ENCODE data around the gene HIBADH. TPM values are rescaled to one million over a fixed set of nuclear protein-coding genes. Genes with fewer than 3 reads are reported as not detected.
A peak's percentile ranks its signal among the peaks of the same experiment; 100 is the strongest.
"Not testable (repeated sequence)": the region's sequence is repeated elsewhere in the genome, so short reads cannot be mapped to it uniquely, and the experiment has no call there.

HIBADH gene
- total RNA-seq, 1 experiment from 2014 or later, result 102 TPM

- no peak for DNase-seq (ENCODE audit: low read depth)
Measured at GRCh38 chr7:27602766-27603165, 59.9 kb downstream of the HIBADH start.

- DNase-seq (ENCODE audit: low read depth), result no peak
Measured at GRCh38 chr7:27601217-27601616, 61.5 kb downstream of the HIBADH start.

- DNase-seq (ENCODE audit: low read depth), result no peak
Measured at GRCh38 chr7:27600247-27600646, 62.4 kb downstream of the HIBADH start.

- no peak for DNase-seq (ENCODE audit: low read depth)
Measured at GRCh38 chr7:27595009-27595408, 67.7 kb downstream of the HIBADH start.

GRCh38 chr7:27593226-27593625 is 69.5 kb downstream of the HIBADH start:
- DNase-seq (ENCODE audit: low read depth), result no peak

- no peak for DNase-seq (ENCODE audit: low read depth)
Measured at GRCh38 chr7:27590416-27590815, 72.3 kb downstream of the HIBADH start.

- no peak for DNase-seq (ENCODE audit: low read depth)
Measured at GRCh38 chr7:27587429-27587828, 75.3 kb downstream of the HIBADH start.

- no peak for DNase-seq (ENCODE audit: low read depth)
Measured at GRCh38 chr7:27586825-27587224, 75.9 kb downstream of the HIBADH start.

GRCh38 chr7:27585781-27586447 is 76.8 kb downstream of the HIBADH start:
- DNase-seq (ENCODE audit: low read depth), result no peak

- no peak for DNase-seq (ENCODE audit: low read depth)
Measured at GRCh38 chr7:27581906-27582305, 80.8 kb downstream of the HIBADH start.

- no peak for DNase-seq (ENCODE audit: low read depth)
Measured at GRCh38 chr7:27581119-27581518, 81.6 kb downstream of the HIBADH start.

GRCh38 chr7:27579565-27579964 is 83.1 kb downstream of the HIBADH start:
- peak; percentile 46 for DNase-seq (ENCODE audit: low read depth)

GRCh38 chr7:27578169-27578568 is 84.5 kb downstream of the HIBADH start:
- not testable (repeated sequence) for DNase-seq (ENCODE audit: low read depth)

GRCh38 chr7:27576360-27576944 is 86.2 kb downstream of the HIBADH start:
- peak; percentile 59 for DNase-seq (ENCODE audit: low read depth)

- DNase-seq (ENCODE audit: low read depth), result no peak
Measured at GRCh38 chr7:27575613-27576012, 87.1 kb downstream of the HIBADH start.

GRCh38 chr7:27569106-27569505 is 93.6 kb downstream of the HIBADH start:
- no peak for DNase-seq (ENCODE audit: low read depth)

- DNase-seq (ENCODE audit: low read depth), result no peak
Measured at GRCh38 chr7:27567266-27567665, 95.4 kb downstream of the HIBADH start.

- no peak for DNase-seq (ENCODE audit: low read depth)
Measured at GRCh38 chr7:27564881-27565482, 97.7 kb downstream of the HIBADH start.

GRCh38 chr7:27560706-27561235 is 101.9 kb downstream of the HIBADH start:
- DNase-seq (ENCODE audit: low read depth), result peak; percentile 85

- no peak for DNase-seq (ENCODE audit: low read depth)
Measured at GRCh38 chr7:27555670-27556069, 107.0 kb downstream of the HIBADH start.

- no peak for DNase-seq (ENCODE audit: low read depth)
Measured at GRCh38 chr7:27554826-27555225, 107.9 kb downstream of the HIBADH start.

GRCh38 chr7:27553273-27553672 is 109.4 kb downstream of the HIBADH start:
- no peak for DNase-seq (ENCODE audit: low read depth)

- DNase-seq (ENCODE audit: low read depth), result no peak
Measured at GRCh38 chr7:27551803-27552400, 110.8 kb downstream of the HIBADH start.
